Fibroblast of pulmonary artery (primary cell): Measurements from ENCODE around the gene ITGA11.

ENCODE experiments used
- DNase-seq: peaks from one replicate; pipeline ENCODE4 v3.0.0-alpha.2; 2010; ENCODE audit warnings: low read depth
- H3K4me3 ChIP-seq: replicated peaks from 2 replicates; pipeline ENCODE4 v1.5.1; 2011; ENCODE audit warnings: low read depth, mild to moderate bottlenecking, control low read depth, low read length, moderate library complexity
- TF ChIP-seq, protein P1 (sequence below): IDR thresholded peaks from 2 replicates; pipeline ENCODE4 v1.5.1; 2011; ENCODE audit warnings: mild to moderate bottlenecking, control low read depth, low read length, inconsistent platforms; ENCODE audit errors: missing control alignments

ITGA11 gene

DNA sequence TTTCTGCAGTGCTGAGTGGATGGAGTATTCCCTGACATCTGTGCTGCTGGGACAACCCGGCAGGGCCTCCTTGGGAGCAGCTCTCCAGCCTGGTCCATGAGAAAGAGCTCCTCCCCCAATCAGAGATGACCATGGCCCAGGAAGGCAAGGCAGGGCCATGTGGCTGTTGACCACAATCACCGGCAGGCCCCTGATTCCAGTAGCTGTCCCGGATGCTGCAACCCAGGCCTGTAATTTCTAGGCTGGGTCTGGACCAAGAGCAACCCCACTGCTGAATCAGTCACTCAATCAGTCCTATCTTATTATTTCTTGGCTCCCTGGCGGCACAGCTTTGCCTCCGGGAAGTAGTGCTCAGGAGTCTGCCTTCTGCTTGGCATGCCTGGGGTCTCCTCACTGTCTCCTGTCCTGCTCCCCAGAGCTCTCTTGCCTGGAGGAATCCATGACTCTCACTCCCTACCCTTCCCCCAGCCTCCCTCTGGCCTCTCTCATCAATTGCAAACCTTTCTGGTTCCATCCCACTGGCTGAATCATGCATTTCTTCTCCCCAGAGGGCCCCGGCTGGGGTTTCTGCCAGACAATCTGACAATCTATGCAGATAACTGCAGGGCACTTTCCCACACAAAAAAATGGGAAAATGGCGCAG lies 32.6 kb upstream of the ITGA11 start:
- peak; percentile 43 for DNase-seq
- TF ChIP-seq, protein P1, sequence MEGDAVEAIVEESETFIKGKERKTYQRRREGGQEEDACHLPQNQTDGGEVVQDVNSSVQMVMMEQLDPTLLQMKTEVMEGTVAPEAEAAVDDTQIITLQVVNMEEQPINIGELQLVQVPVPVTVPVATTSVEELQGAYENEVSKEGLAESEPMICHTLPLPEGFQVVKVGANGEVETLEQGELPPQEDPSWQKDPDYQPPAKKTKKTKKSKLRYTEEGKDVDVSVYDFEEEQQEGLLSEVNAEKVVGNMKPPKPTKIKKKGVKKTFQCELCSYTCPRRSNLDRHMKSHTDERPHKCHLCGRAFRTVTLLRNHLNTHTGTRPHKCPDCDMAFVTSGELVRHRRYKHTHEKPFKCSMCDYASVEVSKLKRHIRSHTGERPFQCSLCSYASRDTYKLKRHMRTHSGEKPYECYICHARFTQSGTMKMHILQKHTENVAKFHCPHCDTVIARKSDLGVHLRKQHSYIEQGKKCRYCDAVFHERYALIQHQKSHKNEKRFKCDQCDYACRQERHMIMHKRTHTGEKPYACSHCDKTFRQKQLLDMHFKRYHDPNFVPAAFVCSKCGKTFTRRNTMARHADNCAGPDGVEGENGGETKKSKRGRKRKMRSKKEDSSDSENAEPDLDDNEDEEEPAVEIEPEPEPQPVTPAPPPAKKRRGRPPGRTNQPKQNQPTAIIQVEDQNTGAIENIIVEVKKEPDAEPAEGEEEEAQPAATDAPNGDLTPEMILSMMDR: no peak
- H3K4me3 ChIP-seq: no peak overlapping the region

DNA sequence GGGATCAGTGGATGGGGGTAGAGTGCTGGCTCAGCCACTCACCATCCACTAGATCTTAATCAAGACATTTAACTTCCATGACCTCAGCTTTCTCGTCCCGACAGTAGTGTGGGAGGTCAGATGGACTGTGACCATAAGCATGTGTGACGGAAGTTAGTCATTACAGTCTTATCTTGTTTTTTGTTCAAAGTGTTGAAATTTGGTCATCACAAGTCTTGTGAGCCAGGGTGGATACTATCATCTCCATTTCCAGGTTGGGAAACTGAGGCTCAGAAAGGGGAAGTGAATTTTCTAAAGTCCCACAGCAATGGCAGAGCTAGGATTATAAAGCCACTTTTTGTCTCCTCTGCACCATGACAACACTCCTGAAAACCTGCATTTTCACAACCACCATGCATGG lies 32.0 kb upstream of the ITGA11 start:
- TF ChIP-seq, protein P1: no peak
- DNase-seq: peak; percentile 29
- H3K4me3 ChIP-seq: no peak overlapping the region

DNA sequence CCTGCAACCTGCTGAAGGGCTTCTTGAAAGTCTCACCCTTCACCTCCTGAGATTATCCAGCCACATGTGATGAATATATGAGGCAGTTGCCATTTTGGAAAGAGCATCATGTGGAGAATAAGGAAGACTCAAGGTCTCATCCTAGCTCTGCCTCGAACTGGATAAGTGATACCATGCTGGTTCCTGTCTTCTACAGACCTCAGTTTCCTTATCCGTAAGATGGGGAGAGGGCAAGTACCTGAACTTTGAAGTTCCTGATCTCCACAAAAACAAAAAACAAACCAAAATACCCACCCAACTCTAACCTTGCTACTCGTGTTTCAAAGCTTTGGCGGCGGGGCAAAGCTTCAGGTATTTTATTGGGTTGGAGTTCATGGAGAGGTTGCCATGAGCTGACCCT lies 31.5 kb upstream of the ITGA11 start:
- no peak overlapping the region for H3K4me3 ChIP-seq
- TF ChIP-seq, protein P1: no peak
- no peak for DNase-seq

DNA sequence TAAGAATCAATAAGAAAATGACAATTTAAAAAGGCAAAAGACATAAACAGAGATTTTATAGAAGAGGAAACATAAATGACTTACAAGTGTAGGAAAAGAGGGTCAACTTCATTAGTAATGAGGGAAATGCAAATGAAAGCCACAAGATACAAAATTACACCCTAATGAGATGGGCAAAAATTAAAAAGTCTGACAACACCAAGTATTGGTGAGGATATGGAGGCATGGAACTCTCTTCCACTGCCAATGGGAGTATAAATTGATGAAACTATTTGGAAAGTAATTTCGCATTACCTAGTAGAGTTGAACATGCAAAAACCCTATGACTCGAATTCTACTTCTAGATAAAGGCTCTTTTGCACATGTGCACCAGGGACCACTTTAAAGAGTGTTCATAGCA lies 28.2 kb upstream of the ITGA11 start:
- no peak overlapping the region for H3K4me3 ChIP-seq
- DNase-seq: no peak

DNA sequence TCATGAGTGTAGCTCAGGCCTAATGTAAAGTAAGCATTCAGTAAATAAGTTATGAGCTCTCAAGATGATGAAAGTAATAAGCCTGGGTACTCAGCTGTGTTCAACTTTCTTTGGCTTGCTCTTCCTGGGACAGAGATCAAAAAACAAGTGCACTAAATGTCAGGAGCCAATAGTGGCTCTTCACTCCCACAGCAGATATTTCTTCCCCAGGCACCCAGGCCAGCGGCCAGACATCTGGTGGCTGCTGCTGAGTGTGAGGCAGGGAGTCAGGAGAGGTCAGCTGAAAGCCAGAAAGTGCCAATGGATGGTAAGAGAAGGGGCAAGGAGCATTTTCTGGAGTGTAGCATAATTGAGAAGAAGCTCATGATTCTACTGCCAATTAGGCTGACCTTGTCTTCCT lies 18.2 kb upstream of the ITGA11 start:
- H3K4me3 ChIP-seq: no peak overlapping the region
- DNase-seq: no peak
- TF ChIP-seq, protein P1: no peak

More for the DNA sequence above, 28.2 kb upstream of the ITGA11 start:
- TF ChIP-seq, protein P1: no peak

DNA sequence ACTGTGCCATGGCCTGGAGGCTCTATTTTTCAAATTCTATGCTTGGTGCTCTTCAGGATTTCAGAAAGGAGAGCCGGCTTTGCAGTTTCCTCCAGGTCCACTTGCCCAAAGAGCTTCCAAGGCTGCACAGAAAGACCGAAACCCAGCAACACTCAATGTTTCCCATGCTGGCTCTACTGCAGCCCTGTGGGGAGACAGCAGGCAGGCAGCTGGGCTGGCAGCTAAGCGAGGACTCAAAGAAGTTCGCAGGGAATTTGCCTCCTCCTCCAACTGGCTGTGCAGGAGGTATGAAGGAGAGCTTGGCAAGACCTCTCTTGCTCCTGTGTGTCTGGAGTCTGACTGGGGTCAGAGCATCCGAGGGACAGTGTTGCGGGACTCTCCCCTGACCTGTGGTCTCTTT lies 17.4 kb upstream of the ITGA11 start:
- no peak overlapping the region for H3K4me3 ChIP-seq
- TF ChIP-seq, protein P1: no peak
- DNase-seq: no peak
